Left ventricle myocardium inferior (tissue), 1 donor: Measurements from ENCODE around the gene TRMT2A. TPM values are rescaled to one million over a fixed set of nuclear protein-coding genes. Genes with fewer than 3 reads are reported as not detected.

Source experiments
- DNase-seq: peaks from one replicate; pipeline ENCODE4 v3.0.0-alpha.2; 2020
- H3K27ac ChIP-seq: fragments of 200-600 bp; replicated peaks from 2 replicates; pipeline ENCODE4 v1.8.0; 2021
- H3K27me3 ChIP-seq: fragments of 200-600 bp; 2 replicates; pipeline ENCODE4 v1.8.0; 2021; ENCODE audit warnings: low read depth
- H3K36me3 ChIP-seq: fragments of 200-600 bp; 2 replicates; pipeline ENCODE4 v1.8.0; 2021
- H3K4me1 ChIP-seq: fragments of 200-600 bp; 2 replicates; pipeline ENCODE4 v1.8.0; 2021
- H3K4me3 ChIP-seq: fragments of 200-600 bp; 2 replicates; pipeline ENCODE4 v1.8.0; 2021; ENCODE audit warnings: mild to moderate bottlenecking, moderate library complexity
- H3K9me3 ChIP-seq: fragments of 200-600 bp; replicated peaks from 2 replicates; pipeline ENCODE4 v1.8.0; 2021
- CTCF ChIP-seq: fragments of 200-600 bp; IDR thresholded peaks from 2 replicates; pipeline ENCODE4 v1.8.0; 2021; ENCODE audit warnings: antibody characterized with exemption, mild to moderate bottlenecking, borderline replicate concordance
- intact Hi-C: fragments of 100-400 bp; cut with micrococcal nuclease; formaldehyde crosslinking; loops from one replicate; pipeline ENCODE4 v1.11.0; 2022
- total RNA-seq: library from RNA; stranded (reverse); fragmentation: NEBNext Ultra II Directional; extraction: Animal tissue kit (Norgen Biotek cat#: 25700); gene quantifications from one replicate; pipeline ENCODE4 v1.2.1, GENCODE V29; 2021
- donor health status: DM: no; HTN: yes; CAD: no; lungs with severe emphysema.

Gene TRMT2A
- total RNA-seq, 1 donor from 2014 or later: 27.8 TPM

- peak overlapping the region; percentile 52 for H3K27ac ChIP-seq
- DNase-seq: no peak
- H3K4me3 ChIP-seq: peak overlapping the region; percentile 7
- no peak for TF ChIP-seq CTCF
- no peaks in the 10 kb centered on the region for H3K27me3 ChIP-seq
- peaks cover 14% of the 10 kb centered on the region for H3K36me3 ChIP-seq
- intact Hi-C loops: no loop called here
- no peaks in the 10 kb centered on the region for H3K9me3 ChIP-seq
- peaks cover 76% of the 10 kb centered on the region for H3K4me1 ChIP-seq
Observed at GRCh38 chr22:20135806-20136602, 19.0 kb upstream of the TRMT2A start.

- no peaks in the 10 kb centered on the region for H3K27me3 ChIP-seq
- H3K27ac ChIP-seq: peak overlapping the region; percentile 52
- H3K36me3 ChIP-seq: peaks cover 10% of the 10 kb centered on the region
- DNase-seq: no peak
- no peak for TF ChIP-seq CTCF
- no peaks in the 10 kb centered on the region for H3K9me3 ChIP-seq
- peaks cover 84% of the 10 kb centered on the region for H3K4me1 ChIP-seq
- H3K4me3 ChIP-seq: peak overlapping the region; percentile 7
- intact Hi-C loops: no loop called here
Observed at GRCh38 chr22:20135265-20135664, 18.2 kb upstream of the TRMT2A start.

- no peak for DNase-seq
- intact Hi-C loops: no loop called here
Observed at GRCh38 chr22:20133930-20134549, 17.0 kb upstream of the TRMT2A start.

GRCh38 chr22:20132686-20133246, 15.7 kb upstream of the TRMT2A start:
- no peaks in the 10 kb centered on the region for H3K36me3 ChIP-seq
- H3K9me3 ChIP-seq: no peaks in the 10 kb centered on the region
- no peak for TF ChIP-seq CTCF
- intact Hi-C loops: no loop called here
- H3K4me3 ChIP-seq: peak overlapping the region; percentile 96
- peak overlapping the region; percentile 100 for H3K27ac ChIP-seq
- DNase-seq: no peak
- H3K27me3 ChIP-seq: no peaks in the 10 kb centered on the region
- H3K4me1 ChIP-seq: peaks cover 86% of the 10 kb centered on the region

More at GRCh38 chr22:20133930-20134549, 17.0 kb upstream of the TRMT2A start:
- Histone ChIP-seq H3K4me1 (peaks cover 94% of the 10 kb centered on the region), H3K9me3 (no peaks in the 10 kb centered on the region), H3K27me3 (no peaks in the 10 kb centered on the region), H3K27ac (no peak overlapping the region), H3K4me3 (no peak overlapping the region), H3K36me3 (no peaks in the 10 kb centered on the region)
- TF ChIP-seq CTCF: no peak

- H3K27ac ChIP-seq: peak overlapping the region; percentile 100
- no peak for TF ChIP-seq CTCF
- intact Hi-C loops: no loop called here
- H3K36me3 ChIP-seq: peaks cover 6% of the 10 kb centered on the region
- peaks cover 80% of the 10 kb centered on the region for H3K4me1 ChIP-seq
- H3K9me3 ChIP-seq: no peaks in the 10 kb centered on the region
- peak overlapping the region; percentile 96 for H3K4me3 ChIP-seq
- DNase-seq: peak; percentile 49
- no peaks in the 10 kb centered on the region for H3K27me3 ChIP-seq
Observed at GRCh38 chr22:20131859-20132685, 15.0 kb upstream of the TRMT2A start.
